Muscle layer of duodenum (tissue), 2 donors: ENCODE results near the gene OTOP3.

Experiments
- H3K27ac ChIP-seq: one replicate; pipeline ENCODE4 v1.7.0; 2013; ENCODE audit warnings: mild to moderate bottlenecking, low read length
- H3K27me3 ChIP-seq: one replicate; pipeline ENCODE4 v1.7.0; 2013; ENCODE audit warnings: low read depth, mild to moderate bottlenecking, control low read depth, low read length
- H3K36me3 ChIP-seq, 2 donors: one replicate each; pipeline ENCODE4 v1.7.0; 2013; ENCODE audit warnings: low read length in 2 of 2, control low read depth in 1 of 2, mild to moderate bottlenecking in 1 of 2; ENCODE audit not compliant: insufficient read depth in 2 of 2, control insufficient read depth in 1 of 2
- H3K4me1 ChIP-seq, 2 donors: one replicate each; pipeline ENCODE4 v1.7.0; 2013; ENCODE audit warnings: low read length in 2 of 2, mild to moderate bottlenecking in 2 of 2, control low read depth in 1 of 2, moderate library complexity in 1 of 2; ENCODE audit not compliant: insufficient read depth in 2 of 2, control insufficient read depth in 1 of 2
- H3K4me3 ChIP-seq, 2 donors: one replicate each; pipeline ENCODE4 v1.7.0; 2013; ENCODE audit warnings: low read length in 2 of 2, low read depth in 1 of 2, mild to moderate bottlenecking in 1 of 2
- H3K9me3 ChIP-seq, 2 donors: one replicate each; pipeline ENCODE4 v1.7.0; 2013; ENCODE audit warnings: low read length in 2 of 2, control low read depth in 1 of 2, mild to moderate bottlenecking in 1 of 2; ENCODE audit not compliant: control insufficient read depth in 1 of 2
- donor health status: healthy.

The OTOP3 gene

DNA sequence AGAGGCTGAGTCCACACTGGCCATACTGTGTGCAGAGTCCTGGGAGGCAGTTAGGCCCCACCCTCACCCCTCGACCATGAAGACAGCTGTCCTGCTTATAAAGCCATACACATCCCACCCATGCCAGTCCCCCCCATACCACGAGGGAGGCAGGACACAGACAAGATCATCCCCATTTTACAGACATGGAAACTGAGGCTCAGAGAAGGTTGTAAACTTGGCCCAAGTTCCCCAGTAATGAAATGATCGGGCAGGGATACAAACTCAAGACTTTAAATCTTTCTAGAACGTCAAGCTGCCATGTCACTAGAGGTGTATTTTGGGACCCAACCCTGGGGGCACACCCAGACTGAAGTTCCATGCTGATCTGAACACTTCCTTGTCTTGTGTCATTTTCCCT, 20.4 kb downstream of the OTOP3 start:
- Histone ChIP-seq H3K4me1 (no peaks in the 10 kb centered on the region), H3K9me3 (no peaks in the 10 kb centered on the region), H3K27ac (no peak overlapping the region), H3K36me3 (peaks cover 3 to 10% of the 10 kb centered on the region in 2 donors), H3K4me3 (no peak overlapping the region), H3K27me3 (no peaks in the 10 kb centered on the region)

DNA sequence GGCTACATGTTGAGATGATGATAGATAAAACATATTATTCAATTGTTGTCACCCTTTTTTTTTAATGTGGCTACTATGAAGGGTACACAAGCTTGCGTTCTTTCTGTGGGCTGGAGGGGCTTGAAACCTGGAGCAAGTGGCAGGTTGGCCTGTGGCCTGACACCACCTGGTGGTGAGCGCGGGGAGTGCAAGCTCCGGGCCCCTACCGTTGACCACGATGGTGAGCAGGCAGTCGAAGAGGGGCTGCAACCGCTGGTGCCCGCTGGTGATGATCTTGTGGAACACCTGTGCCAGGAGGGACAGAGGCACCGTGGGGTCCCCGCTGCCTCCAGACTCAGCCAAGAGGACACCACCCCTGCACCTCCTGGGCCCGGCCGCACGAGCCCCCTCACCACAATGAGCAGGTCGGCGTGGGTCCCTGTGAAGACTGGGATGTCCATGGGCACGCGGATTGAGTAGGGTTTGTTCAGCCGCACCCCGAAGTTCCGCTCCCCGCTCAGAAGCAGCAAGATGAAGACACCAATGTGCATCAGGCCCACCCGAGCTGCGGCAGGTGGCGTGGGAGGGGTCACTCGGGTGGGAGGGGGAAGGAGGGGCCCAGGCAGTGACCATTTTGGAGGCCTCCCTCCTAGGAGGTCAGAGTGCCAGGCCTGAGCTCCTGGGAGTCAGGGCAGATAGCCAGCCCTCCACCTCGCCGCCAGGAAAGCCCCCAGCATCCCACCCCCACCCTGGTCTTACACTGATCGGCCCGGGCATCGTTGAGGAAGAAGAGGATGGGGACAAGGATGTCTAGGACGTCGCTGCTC, 22.4 kb downstream of the OTOP3 start:
- Histone ChIP-seq H3K9me3 (no peaks in the 10 kb centered on the region), H3K27ac (no peak overlapping the region)

DNA sequence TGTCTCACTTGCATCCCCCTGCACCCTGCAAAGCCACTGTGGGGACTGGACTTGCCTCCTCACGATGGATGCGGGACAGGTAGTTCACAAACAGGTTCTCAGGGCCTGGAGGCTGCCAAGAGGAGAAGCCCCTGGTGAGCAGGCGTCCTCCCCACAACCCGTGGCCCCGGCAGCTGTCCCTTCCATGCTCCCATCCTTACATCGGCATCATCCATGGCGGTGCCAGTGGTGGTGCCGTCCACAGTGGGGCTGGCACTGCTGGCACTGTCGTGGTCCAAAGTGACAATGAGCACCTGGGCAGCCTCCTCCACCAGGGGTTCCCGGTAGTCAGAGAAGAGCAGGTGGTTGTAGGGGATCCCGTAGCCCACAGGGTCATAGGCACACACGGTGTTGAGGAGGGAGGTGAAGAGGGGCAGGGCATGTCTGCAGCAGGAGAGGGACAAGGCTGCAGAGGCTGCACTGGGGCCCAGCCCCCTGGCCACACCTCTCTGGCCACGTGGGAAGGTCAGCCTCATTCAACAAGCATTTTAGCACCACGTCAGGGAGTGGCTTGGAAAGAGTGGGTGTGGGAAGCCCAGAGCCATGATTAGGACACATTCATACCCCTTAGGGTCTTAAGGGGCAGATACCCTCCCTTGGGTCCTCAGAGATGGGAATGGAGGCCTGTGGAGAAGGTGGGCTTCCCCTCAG, 24.3 kb downstream of the OTOP3 start:
- H3K9me3 ChIP-seq: no peaks in the 10 kb centered on the region
- H3K27ac ChIP-seq: no peak overlapping the region
- H3K27me3 ChIP-seq: no peaks in the 10 kb centered on the region
- H3K4me1 ChIP-seq: no peaks in the 10 kb centered on the region
- peaks cover 3 to 10% of the 10 kb centered on the region in 2 donors for H3K36me3 ChIP-seq
- H3K4me3 ChIP-seq: no peak overlapping the region

More for the DNA sequence above, 22.4 kb downstream of the OTOP3 start:
- H3K36me3 ChIP-seq: peaks cover 3 to 10% of the 10 kb centered on the region in 2 donors
- no peaks in the 10 kb centered on the region for H3K4me1 ChIP-seq
- no peak overlapping the region for H3K4me3 ChIP-seq
- no peaks in the 10 kb centered on the region for H3K27me3 ChIP-seq

DNA sequence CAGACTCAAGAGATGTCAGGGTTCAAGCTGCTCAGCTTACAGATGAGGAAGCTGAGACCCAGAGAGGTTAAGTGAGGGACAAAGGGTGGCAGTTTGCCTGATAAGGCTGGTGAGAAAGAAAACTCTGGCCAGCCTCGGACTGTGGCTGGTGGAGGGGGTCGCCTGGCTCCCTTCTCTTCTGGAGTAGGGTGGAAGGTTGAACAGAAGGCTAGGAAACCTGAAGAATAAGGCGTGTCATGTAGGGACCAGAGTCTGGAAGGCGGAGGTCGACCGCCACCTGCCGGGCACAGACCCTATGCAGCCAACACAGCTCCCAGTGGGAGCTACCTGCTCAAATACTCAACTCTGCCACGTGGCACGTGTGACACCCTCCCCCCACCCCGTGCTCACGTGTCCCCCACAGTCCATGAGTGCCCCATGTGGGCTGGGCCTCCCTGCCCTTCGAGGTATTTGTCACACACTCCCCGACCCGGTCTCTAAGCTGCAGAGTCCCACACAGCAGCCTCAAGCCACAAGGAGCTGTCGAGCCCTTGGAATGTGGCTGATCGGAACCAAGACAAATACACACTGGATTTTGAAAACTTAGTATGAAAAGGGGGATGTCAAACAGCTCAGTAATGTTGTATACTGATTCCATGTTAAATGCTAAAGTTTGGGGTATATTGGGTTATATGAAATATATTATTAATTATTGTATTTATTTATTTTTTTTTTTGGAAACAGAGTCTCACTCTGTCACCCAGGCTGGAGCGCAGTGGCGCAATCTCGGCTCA, 25.1 kb downstream of the OTOP3 start:
- peaks cover under 1 to 10% of the 10 kb centered on the region in 2 donors for H3K36me3 ChIP-seq
- H3K9me3 ChIP-seq: no peaks in the 10 kb centered on the region
- H3K4me3 ChIP-seq: no peak overlapping the region
- no peak overlapping the region for H3K27ac ChIP-seq
- no peaks in the 10 kb centered on the region for H3K4me1 ChIP-seq
- no peaks in the 10 kb centered on the region for H3K27me3 ChIP-seq

DNA sequence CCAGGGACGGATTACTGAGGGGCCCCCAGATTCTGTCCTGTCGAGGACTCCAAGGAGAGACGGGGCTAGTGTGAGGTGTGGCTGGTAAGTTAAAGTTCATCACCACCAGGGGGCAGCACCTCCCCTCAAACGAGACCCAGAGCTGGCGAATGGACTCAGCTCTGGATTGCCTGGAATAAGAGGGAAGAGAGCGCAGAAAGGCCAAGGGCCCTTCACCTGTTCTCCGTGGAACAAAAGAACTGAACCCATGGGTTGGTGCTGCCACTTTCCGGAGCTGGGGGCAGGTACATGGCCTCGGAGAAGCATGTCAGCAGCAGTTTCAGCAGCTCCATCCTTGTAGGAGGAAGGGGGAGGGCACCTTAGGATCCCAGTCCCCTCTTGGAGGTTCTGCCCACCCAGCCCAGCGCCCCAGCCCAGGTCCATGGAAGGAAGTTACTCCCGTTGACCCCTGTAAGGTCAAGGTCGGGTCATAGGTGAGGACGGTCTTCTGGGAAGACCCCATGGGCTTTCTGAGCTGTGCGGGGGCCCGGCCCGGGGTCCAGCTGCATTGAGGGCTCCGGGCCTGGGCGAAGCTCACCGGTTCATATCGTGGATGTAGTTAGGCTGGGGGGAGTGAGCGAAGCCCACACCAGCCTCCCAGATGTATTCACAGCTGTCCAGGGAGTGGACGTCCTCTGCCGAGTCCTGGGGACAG, 26.1 kb downstream of the OTOP3 start:
- no peak overlapping the region for H3K4me3 ChIP-seq
- no peak overlapping the region for H3K27ac ChIP-seq
- H3K36me3 ChIP-seq: no peaks in the 10 kb centered on the region

DNA sequence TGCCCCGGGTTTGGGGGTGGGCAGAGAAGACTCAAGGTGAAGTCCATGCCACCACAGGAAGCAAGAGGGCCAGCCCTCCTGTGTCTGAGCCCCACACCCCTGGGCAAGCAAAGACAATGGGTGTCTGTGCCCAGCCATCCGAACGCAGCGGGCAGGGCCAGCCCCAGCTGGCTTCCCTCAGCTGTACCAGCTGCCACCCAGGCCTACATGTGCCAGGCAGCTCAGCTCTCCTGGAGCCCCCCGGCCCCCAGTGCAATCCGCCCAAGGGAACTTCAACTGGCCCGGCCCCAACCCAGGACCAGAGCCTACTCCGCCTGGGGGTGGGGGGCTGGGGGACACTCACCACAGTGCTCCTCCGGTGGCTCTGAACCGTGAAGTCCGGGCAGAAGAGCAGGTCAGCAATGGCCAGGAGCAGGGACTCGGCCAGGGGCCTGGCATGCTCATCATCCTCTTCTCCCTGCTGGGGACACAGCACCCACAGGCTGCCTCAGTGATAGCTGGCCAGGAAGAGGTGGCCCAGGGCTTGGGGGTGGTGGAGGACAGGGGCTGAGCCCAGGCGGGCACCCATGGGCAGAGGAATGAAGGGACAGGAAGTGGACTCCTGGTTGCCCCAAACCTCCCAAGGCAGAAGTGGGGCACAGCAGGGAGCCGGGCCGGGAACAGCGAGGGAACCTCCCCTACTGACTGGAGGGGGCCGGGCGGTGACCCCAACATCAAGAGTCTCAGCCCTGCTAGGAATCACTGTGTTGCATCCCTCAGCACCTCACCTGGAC, 27.1 kb downstream of the OTOP3 start:
- H3K4me1 ChIP-seq: no peaks in the 10 kb centered on the region
- H3K4me3 ChIP-seq: no peak overlapping the region
- H3K9me3 ChIP-seq: no peaks in the 10 kb centered on the region
- H3K27me3 ChIP-seq: no peaks in the 10 kb centered on the region
- H3K36me3 ChIP-seq: no peaks in the 10 kb centered on the region
- no peak overlapping the region for H3K27ac ChIP-seq

More for the DNA sequence above, 26.1 kb downstream of the OTOP3 start:
- H3K4me1 ChIP-seq: no peaks in the 10 kb centered on the region
- no peaks in the 10 kb centered on the region for H3K27me3 ChIP-seq
- no peaks in the 10 kb centered on the region for H3K9me3 ChIP-seq

DNA sequence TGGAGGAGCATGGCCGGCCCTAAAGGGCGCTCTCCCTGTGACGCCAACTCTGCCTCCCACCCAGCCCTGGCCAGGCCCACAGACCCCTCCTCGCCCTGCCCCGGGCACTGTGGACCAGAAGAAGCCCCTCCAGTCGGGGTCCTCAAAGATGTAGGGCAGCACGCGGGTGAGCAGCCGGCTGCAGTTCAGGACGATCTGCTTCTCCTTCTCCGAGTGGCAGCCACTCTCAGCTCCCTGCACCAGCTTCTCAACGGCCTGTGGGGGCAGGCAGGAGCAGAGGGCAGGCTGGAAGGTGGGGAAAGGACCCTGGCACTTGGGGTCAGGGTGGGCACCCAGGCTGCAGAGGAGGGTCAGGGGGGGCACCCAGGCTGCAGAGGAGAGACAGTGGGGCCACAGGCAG, 28.0 kb downstream of the OTOP3 start:
- Histone ChIP-seq H3K9me3 (no peaks in the 10 kb centered on the region), H3K4me3 (no peak overlapping the region), H3K27me3 (no peaks in the 10 kb centered on the region), H3K27ac (no peak overlapping the region), H3K4me1 (no peaks in the 10 kb centered on the region), H3K36me3 (no peaks in the 10 kb centered on the region)

DNA sequence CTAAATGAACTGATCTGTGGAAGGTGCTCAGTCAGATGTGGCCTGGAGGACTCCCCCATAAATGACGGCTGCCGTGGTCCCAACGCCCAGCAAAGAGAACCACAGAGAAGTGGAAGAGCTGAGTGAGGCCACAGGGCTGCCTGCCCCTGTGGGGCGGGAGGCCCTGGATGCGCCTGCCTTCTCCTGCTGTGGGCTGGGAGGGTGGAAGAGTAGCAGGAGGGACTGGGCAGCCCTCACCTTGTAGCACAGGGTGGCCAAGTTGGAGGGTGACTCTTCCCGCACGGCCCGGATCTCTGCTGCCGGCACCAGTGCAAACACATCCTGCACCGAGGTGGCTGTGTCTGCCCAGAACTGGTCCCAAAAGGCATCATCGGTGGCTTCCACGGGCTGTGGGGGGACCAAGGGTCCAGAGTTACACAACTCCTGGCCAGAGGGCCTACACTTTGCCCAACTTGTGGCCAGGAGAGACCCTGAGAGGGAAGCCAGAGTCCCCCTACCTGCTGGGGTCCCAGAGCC, 28.6 kb downstream of the OTOP3 start:
- Histone ChIP-seq H3K36me3 (no peaks in the 10 kb centered on the region), H3K27ac (no peak overlapping the region), H3K9me3 (no peaks in the 10 kb centered on the region), H3K27me3 (no peaks in the 10 kb centered on the region), H3K4me3 (no peak overlapping the region), H3K4me1 (no peaks in the 10 kb centered on the region)

DNA sequence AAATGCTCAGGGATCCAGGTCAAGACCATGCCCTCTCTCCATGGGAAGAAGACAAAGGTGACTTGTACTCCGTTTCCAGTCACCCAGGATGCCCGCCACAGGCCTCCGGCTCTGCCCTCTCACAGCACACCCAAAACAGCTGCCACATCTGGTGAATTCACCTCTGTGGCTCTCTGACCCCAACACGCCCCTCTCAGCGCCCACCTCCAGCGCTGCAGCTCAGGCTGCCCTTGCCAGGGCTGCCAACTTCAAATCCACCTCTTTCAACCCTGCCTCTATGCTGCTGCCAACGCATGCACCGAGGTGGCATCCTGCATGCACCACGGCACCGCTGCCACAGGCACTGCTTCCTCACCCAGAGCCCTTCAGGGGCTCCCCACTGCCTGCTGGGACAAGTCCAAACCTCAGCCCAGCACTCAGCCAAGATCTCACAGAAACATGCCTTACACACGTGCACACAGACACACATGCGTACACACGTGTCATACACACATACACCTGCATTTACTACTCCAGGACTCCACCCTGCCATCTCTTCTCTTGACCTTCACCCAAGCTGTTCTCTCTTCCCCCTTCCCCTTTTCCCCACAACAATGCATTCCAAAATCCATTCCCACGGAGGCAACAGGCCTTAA, 29.4 kb downstream of the OTOP3 start:
- no peak overlapping the region for H3K27ac ChIP-seq
- no peaks in the 10 kb centered on the region for H3K36me3 ChIP-seq
- no peak overlapping the region for H3K4me3 ChIP-seq
- no peaks in the 10 kb centered on the region for H3K9me3 ChIP-seq
- H3K27me3 ChIP-seq: no peaks in the 10 kb centered on the region
- no peaks in the 10 kb centered on the region for H3K4me1 ChIP-seq

DNA sequence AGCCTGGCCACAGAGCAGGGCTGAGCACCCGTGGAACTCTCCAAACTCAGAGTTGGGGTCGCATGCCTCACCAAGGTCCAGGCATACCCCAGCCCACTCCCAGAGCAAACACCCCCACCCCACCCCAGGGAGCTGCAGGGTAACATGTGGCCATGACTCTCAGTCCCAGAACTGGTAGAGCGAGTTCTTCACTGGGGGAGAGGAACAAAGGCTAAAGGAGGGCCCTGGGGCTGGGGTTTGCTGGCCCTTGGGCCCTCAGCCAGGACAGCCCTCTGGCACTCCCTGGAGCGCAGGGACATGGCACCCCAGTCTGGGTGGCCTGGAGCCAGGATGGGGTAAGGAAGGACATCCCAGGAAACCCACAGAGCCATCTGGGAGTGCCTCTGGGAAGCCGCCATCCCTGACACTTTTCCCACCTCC, 32.7 kb downstream of the OTOP3 start:
- Histone ChIP-seq H3K27ac (peak overlapping the region; percentile 33), H3K4me1 (peaks cover 0 to 8% of the 10 kb centered on the region in 2 donors), H3K9me3 (no peaks in the 10 kb centered on the region), H3K4me3 (no peak overlapping the region), H3K27me3 (peaks cover 12% of the 10 kb centered on the region), H3K36me3 (no peaks in the 10 kb centered on the region)
